Retinal pigment epithelial cell (primary cell): ENCODE results near the gene RAB11A.

Experiments
- DNase-seq: peaks from one replicate; pipeline ENCODE4 v3.0.0-alpha.2; 2010; ENCODE audit warnings: low read depth
- H3K4me3 ChIP-seq: 2 replicates; pipeline ENCODE4 v1.5.1; 2011; ENCODE audit warnings: mild to moderate bottlenecking, low read length, control low read depth, moderate library complexity
- CTCF ChIP-seq: conservative IDR thresholded peaks from 2 replicates; pipeline ENCODE4 v1.5.1; 2011; ENCODE audit warnings: low read depth, low read length, control low read depth, inconsistent platforms

Gene RAB11A

DNA sequence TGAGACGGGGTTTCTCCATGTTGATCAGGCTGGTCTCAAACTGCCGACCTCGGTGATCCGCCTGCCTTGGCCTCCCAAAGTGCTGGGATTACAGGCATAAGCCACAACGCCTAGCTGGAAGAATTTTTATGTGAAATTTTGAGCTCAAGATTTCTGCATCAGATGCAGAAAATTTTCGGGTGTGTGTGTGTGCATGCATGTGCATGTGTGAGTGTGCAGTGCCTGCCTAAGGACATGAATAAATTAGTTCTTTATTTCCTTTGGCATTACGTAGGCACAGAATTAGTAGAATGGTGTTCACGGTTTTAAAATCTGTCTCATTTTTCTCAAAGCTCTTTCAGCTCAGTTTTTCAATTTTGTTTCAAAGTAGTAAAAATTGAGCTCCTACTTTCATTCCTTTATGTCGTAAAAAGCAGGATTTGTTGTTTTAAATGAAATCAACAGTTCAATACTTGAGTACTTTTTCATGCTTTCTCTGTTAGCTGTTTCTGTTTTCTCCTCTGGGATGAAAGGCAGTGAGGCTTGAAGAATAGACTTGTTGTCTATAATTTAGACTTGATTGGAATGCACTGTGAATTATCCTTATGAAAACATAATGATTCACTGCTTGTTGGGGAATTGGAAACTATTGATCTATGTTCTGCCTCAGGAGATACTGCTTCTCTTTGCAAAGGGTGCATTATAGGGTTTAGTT is 23.3 kb upstream of the RAB11A start:
- no peak overlapping the region for H3K4me3 ChIP-seq
- DNase-seq: no peak
- TF ChIP-seq CTCF: no peak

DNA sequence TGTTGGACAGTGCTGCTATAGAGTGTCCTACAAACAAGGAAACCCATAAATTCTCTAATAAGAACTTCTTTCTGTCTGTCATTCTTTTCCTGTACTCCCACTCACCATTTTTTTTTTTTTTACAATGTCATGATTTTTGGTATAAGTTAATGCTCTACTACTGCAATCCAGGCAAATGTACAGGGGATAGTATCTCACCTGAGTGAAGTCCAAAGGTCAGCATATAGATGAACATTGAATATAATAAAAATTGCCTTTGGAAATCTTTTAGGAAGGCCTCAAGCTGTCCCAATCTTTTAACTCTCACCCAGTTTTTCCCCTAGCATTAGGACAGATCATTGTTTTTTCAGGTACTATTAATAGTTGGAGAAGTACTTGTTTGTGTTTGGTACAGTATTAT is 21.3 kb upstream of the RAB11A start:
- H3K4me3 ChIP-seq: no peak overlapping the region
- no peak for DNase-seq
- no peak for TF ChIP-seq CTCF

- no peak for DNase-seq
- TF ChIP-seq CTCF: no peak
- no peak overlapping the region for H3K4me3 ChIP-seq
Measured at GRCh38 chr15:65851981-65852380, 17.3 kb upstream of the RAB11A start.

DNA sequence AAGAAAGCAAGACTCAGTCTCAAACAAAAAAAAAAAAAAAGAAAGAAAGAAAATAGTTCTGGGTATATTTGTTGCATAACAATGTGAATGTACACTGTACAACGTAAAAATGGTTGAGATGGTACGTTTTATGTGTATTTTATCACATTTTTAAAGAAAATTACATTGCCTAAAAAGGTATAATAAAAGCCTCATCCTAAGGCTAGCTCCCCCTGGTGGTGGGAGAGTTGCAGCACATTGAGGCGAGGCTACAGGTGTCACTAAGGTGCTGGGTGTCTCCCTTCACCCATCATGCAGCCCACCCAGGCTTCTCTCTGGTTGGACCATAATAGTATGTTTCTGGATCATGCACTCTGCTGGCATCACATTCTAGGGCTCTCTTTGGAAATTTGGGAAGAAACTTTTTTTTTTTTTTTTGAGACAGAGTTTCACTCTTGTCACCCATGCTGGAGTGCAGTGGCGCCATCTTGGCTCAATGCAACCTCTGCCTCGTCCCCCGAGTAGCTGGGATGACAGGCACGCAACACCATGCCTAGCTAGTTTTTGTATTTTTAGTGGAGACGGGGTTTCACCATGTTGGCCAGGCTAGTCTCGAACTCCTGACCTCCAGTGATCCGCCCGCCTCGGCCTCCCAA is 12.4 kb upstream of the RAB11A start:
- peak; percentile 92 for TF ChIP-seq CTCF
- no peak for DNase-seq
- H3K4me3 ChIP-seq: no peak overlapping the region

DNA sequence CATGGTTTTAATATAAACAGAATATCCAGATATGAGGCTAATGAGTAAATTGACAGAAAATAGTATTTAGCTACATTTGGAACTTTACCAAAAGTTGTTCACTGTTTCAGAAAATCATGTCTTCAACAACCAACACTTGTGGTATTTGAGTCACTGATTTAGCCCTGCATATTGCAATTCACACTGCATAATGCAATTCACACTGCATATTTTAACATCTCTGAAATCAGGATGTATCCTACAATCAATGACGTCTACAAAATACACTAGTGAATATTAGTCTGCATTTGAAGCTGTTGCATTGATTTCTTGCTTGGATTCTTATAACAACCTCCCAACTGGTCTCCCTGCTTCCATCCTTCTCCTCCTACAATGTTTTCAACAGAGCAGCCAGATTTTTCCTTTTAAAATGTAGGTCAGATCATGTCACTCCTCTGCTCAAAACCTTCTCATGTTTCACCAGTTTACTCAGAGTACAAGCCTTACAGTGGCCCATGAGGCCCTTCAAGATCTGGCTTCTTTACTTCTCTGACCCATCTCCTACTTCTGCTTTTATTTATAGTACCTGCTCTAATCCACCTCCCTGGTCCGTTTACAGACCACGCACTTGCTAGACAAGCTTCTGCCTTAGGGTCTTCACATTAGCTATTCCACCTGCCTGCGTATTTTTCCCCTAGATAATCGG is 11.4 kb upstream of the RAB11A start:
- no peak overlapping the region for H3K4me3 ChIP-seq
- DNase-seq: no peak

DNA sequence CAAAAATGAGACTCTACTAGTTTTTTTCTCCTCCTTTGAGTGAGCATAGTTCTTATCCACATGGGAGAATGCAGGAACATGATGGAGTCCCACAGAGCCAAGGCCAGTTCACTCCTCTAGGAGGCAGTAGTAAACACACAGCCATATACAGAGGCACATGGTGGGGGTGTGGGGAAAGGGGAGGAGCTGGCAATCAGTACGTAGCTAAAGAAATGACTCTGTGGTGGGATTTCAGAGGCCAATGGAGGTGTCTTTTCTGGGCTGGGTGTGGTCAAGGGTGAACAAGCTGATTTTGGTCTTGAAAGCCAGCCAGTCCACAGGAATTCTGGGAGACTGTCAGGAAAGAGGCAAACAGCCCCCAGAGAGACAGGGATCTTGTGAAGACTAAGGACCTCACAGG is 6.6 kb upstream of the RAB11A start:
- peak; percentile 27 for DNase-seq
- TF ChIP-seq CTCF: peak; percentile 69
- no peak overlapping the region for H3K4me3 ChIP-seq

More for the DNA sequence above, 11.4 kb upstream of the RAB11A start:
- no peak for TF ChIP-seq CTCF
